ENCODE results near the gene HLA-DOA.

Gene HLA-DOA

GRCh38 chr6:33008944-33009861, at the start of gene HLA-DOA:
Gene HLA-DOA, minus strand, starts transcription at chr6:33009591.
- no peak for DNase-seq (ENCODE audit: low read depth)

- no peak for DNase-seq (ENCODE audit: low read depth)
Observed at GRCh38 chr6:33057222-33058150, 48.1 kb upstream of the HLA-DOA start.

GRCh38 chr6:33053230-33053629, 43.8 kb upstream of the HLA-DOA start:
- no peak for DNase-seq (ENCODE audit: low read depth)

- no peak for DNase-seq (ENCODE audit: low read depth)
Observed at GRCh38 chr6:33052627-33053026, 43.2 kb upstream of the HLA-DOA start.

GRCh38 chr6:33050014-33050810, 40.8 kb upstream of the HLA-DOA start:
- no peak for DNase-seq (ENCODE audit: low read depth)

- DNase-seq (ENCODE audit: low read depth) = no peak
Observed at GRCh38 chr6:33049323-33050013, 40.1 kb upstream of the HLA-DOA start.

GRCh38 chr6:33040157-33040556, 30.8 kb upstream of the HLA-DOA start:
- no peak for DNase-seq (ENCODE audit: low read depth)

GRCh38 chr6:33036535-33036934, 27.1 kb upstream of the HLA-DOA start:
- no peak for DNase-seq (ENCODE audit: low read depth)

GRCh38 chr6:33034554-33034953, 25.2 kb upstream of the HLA-DOA start:
- DNase-seq (ENCODE audit: low read depth) = no peak

- DNase-seq (ENCODE audit: low read depth) = no peak
Observed at GRCh38 chr6:33030245-33030644, 20.9 kb upstream of the HLA-DOA start.

- DNase-seq (ENCODE audit: low read depth) = no peak
Observed at GRCh38 chr6:33029328-33030184, 20.2 kb upstream of the HLA-DOA start.

- DNase-seq (ENCODE audit: low read depth) = no peak
Observed at GRCh38 chr6:33028220-33028849, 18.9 kb upstream of the HLA-DOA start.

- DNase-seq (ENCODE audit: low read depth) = no peak
Observed at GRCh38 chr6:33024521-33024920, 15.1 kb upstream of the HLA-DOA start.

- no peak for DNase-seq (ENCODE audit: low read depth)
Observed at GRCh38 chr6:33023536-33023935, 14.1 kb upstream of the HLA-DOA start.

- DNase-seq (ENCODE audit: low read depth) = no peak
Observed at GRCh38 chr6:33021917-33022316, 12.5 kb upstream of the HLA-DOA start.

- no peak for DNase-seq (ENCODE audit: low read depth)
Observed at GRCh38 chr6:33019372-33019771, 10.0 kb upstream of the HLA-DOA start.

- no peak for DNase-seq (ENCODE audit: low read depth)
Observed at GRCh38 chr6:33018904-33019303, 9.5 kb upstream of the HLA-DOA start.

- no peak for DNase-seq (ENCODE audit: low read depth)
Observed at GRCh38 chr6:33018418-33018817, 9.0 kb upstream of the HLA-DOA start.

- no peak for DNase-seq (ENCODE audit: low read depth)
Observed at GRCh38 chr6:33017694-33018353, 8.4 kb upstream of the HLA-DOA start.
